ENCODE data around the gene SGMS1.
"Not testable (repeated sequence)": the region's sequence is repeated elsewhere in the genome, so short reads cannot be mapped to it uniquely, and the experiment has no call there.

SGMS1 gene

GRCh38 chr10:50540069-50540825, 83.5 kb downstream of the SGMS1 start:
- in situ Hi-C loops (cut with MboI; ENCODE audit: low sequenced_read_pairs, unreplicated experiment) = no loop called here
- DNase-seq (ENCODE audit: low spot score) = no peak
- TF ChIP-seq CTCF (IDR thresholded peaks at IDR 0.05; ENCODE audit: borderline replicate concordance, control extremely low read depth, extremely low read depth, insufficient read depth, missing control alignments) = no peak

GRCh38 chr10:50538555-50539398, 85.0 kb downstream of the SGMS1 start:
- in situ Hi-C loops (cut with MboI; ENCODE audit: low sequenced_read_pairs, unreplicated experiment) = no loop called here
- DNase-seq (ENCODE audit: low spot score) = no peak
- TF ChIP-seq CTCF (IDR thresholded peaks at IDR 0.05; ENCODE audit: borderline replicate concordance, control extremely low read depth, extremely low read depth, insufficient read depth, missing control alignments) = no peak

- in situ Hi-C loops (cut with MboI; ENCODE audit: low sequenced_read_pairs, unreplicated experiment) = no loop called here
- no peak for TF ChIP-seq CTCF (IDR thresholded peaks at IDR 0.05; ENCODE audit: borderline replicate concordance, control extremely low read depth, extremely low read depth, insufficient read depth, missing control alignments)
- DNase-seq (ENCODE audit: low spot score) = no peak
Measured at GRCh38 chr10:50536617-50537240, 87.0 kb downstream of the SGMS1 start.

GRCh38 chr10:50534748-50535376, 88.9 kb downstream of the SGMS1 start:
- DNase-seq (ENCODE audit: low spot score); in situ Hi-C loops (cut with MboI; ENCODE audit: low sequenced_read_pairs, unreplicated experiment): not testable (repeated sequence)

- no peak for TF ChIP-seq CTCF (IDR thresholded peaks at IDR 0.05; ENCODE audit: borderline replicate concordance, control extremely low read depth, extremely low read depth, insufficient read depth, missing control alignments)
- in situ Hi-C loops (cut with MboI; ENCODE audit: low sequenced_read_pairs, unreplicated experiment) = no loop called here
Measured at GRCh38 chr10:50533296-50533695, 90.5 kb downstream of the SGMS1 start.

GRCh38 chr10:50531388-50532077, 92.2 kb downstream of the SGMS1 start:
- no peak for DNase-seq (ENCODE audit: low spot score)
- TF ChIP-seq CTCF (IDR thresholded peaks at IDR 0.05; ENCODE audit: borderline replicate concordance, control extremely low read depth, extremely low read depth, insufficient read depth, missing control alignments) = no peak
- in situ Hi-C loops (cut with MboI; ENCODE audit: low sequenced_read_pairs, unreplicated experiment) = no loop called here

More at GRCh38 chr10:50533296-50533695, 90.5 kb downstream of the SGMS1 start:
- DNase-seq (ENCODE audit: low spot score) = no peak

Measured in GM13976 (cell line).